IPS-20b (cell line): Measurements from ENCODE around the gene MRPL36.
"Not testable (repeated sequence)": the region's sequence is repeated elsewhere in the genome, so short reads cannot be mapped to it uniquely, and the experiment has no call there.

Source experiments
- H3K27ac ChIP-seq: one replicate; pipeline ENCODE4 v1.5.1; 2013; ENCODE audit warnings: low read length
- H3K27me3 ChIP-seq: 2 replicates; pipeline ENCODE4 v1.6.1; 2013; ENCODE audit warnings: mild to moderate bottlenecking, low read length, inconsistent platforms; ENCODE audit not compliant: insufficient read depth
- H3K36me3 ChIP-seq: 2 replicates; pipeline ENCODE4 v1.6.1; 2013; ENCODE audit warnings: low read depth, mild to moderate bottlenecking, inconsistent platforms, low read length, moderate library complexity; ENCODE audit not compliant: insufficient read depth
- H3K4me1 ChIP-seq: 2 replicates; pipeline ENCODE4 v1.6.1; 2013; ENCODE audit warnings: mild to moderate bottlenecking, control low read depth, inconsistent platforms, low read length, moderate library complexity; ENCODE audit not compliant: insufficient read depth
- H3K4me3 ChIP-seq: 2 replicates; pipeline ENCODE4 v1.5.1; 2013; ENCODE audit warnings: mild to moderate bottlenecking, low read length, inconsistent platforms
- H3K9ac ChIP-seq: 2 replicates; pipeline ENCODE4 v1.6.1; 2013; ENCODE audit warnings: low read depth, mild to moderate bottlenecking, inconsistent platforms, low read length, moderate library complexity
- H3K9me3 ChIP-seq: 2 replicates; pipeline ENCODE4 v1.6.1; 2013; ENCODE audit warnings: mild to moderate bottlenecking, low read depth, low read length, inconsistent platforms; ENCODE audit not compliant: insufficient read depth

The MRPL36 gene

GRCh38 chr5:1819458-1819857, 19.8 kb upstream of the MRPL36 start:
- no peak overlapping the region for H3K27ac ChIP-seq
- no peaks in the 10 kb centered on the region for H3K4me1 ChIP-seq
- peaks cover 82% of the 10 kb centered on the region for H3K36me3 ChIP-seq
- no peaks in the 10 kb centered on the region for H3K9me3 ChIP-seq
- no peaks in the 10 kb centered on the region for H3K27me3 ChIP-seq
- H3K9ac ChIP-seq, result no peak overlapping the region
- no peak overlapping the region; the same call in 1 of the 2 replicates for H3K4me3 ChIP-seq

- no peaks in the 10 kb centered on the region for H3K27me3 ChIP-seq
- no peak overlapping the region for H3K9ac ChIP-seq
- no peak overlapping the region for H3K27ac ChIP-seq
- H3K36me3 ChIP-seq, result peaks cover 88% of the 10 kb centered on the region
- H3K4me3 ChIP-seq, result no peak overlapping the region; the same call in 1 of the 2 replicates
- no peaks in the 10 kb centered on the region for H3K9me3 ChIP-seq
- no peaks in the 10 kb centered on the region for H3K4me1 ChIP-seq
These were observed 19.1 kb upstream of the MRPL36 start for GRCh38 chr5:1818784-1819183.

GRCh38 chr5:1817261-1818043, 17.8 kb upstream of the MRPL36 start:
- H3K27me3 ChIP-seq, result no peaks in the 10 kb centered on the region
- H3K4me1 ChIP-seq, result no peaks in the 10 kb centered on the region
- no peak overlapping the region for H3K27ac ChIP-seq
- no peak overlapping the region for H3K4me3 ChIP-seq
- no peak overlapping the region for H3K9ac ChIP-seq
- H3K36me3 ChIP-seq, result peaks cover 100% of the 10 kb centered on the region
- H3K9me3 ChIP-seq, result no peaks in the 10 kb centered on the region

- not testable (repeated sequence) for H3K27ac ChIP-seq, H3K9ac ChIP-seq, H3K4me3 ChIP-seq, H3K9me3 ChIP-seq, H3K27me3 ChIP-seq, H3K4me1 ChIP-seq
- H3K36me3 ChIP-seq, result peaks cover 100% of the 10 kb centered on the region
These were observed 17.0 kb upstream of the MRPL36 start for GRCh38 chr5:1816495-1817089.

GRCh38 chr5:1815881-1816292, 16.2 kb upstream of the MRPL36 start:
- H3K4me1 ChIP-seq, result no peaks in the 10 kb centered on the region
- no peak overlapping the region for H3K9ac ChIP-seq
- peaks cover 100% of the 10 kb centered on the region for H3K36me3 ChIP-seq
- no peak overlapping the region for H3K4me3 ChIP-seq
- no peaks in the 10 kb centered on the region for H3K27me3 ChIP-seq
- H3K27ac ChIP-seq, result no peak overlapping the region
- H3K9me3 ChIP-seq, result no peaks in the 10 kb centered on the region

DNA sequence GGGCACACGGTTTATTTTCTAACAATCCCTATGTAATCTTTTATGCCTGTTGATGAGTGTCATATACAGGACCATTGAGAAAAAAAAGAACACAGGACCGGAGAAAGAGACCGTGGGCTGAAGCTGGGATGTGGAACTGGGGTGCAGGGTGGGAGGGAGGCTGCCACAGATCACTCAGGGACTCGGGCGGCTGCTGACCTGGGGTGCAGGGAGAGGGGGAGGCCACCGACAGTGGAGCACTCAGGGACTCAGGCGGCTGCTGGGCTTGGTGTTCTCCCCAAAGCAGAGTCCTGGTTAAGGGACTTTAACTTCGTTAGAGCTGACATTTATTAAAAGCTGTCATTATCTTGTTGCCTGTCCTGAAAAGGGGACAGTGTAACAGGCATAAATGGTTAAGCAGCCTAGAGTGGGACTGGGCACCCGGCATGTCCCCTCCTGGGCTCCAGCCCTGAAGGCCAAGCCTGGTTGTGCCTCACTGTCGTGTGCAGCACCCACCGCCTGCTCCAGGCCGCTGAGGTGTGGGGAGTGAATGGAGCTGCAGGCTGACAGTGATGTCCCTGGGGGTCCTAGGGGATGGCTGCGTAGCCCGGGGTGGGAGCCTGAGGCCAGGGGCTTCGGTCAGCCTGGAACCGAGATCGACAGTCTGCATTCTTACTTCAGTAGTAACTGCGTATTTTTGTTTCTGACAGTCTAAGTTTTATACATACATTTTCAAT, 15.6 kb upstream of the MRPL36 start:
- peaks cover 100% of the 10 kb centered on the region for H3K36me3 ChIP-seq
- H3K4me1 ChIP-seq, result no peaks in the 10 kb centered on the region
- H3K9me3 ChIP-seq, result no peaks in the 10 kb centered on the region
- no peak overlapping the region for H3K4me3 ChIP-seq
- H3K27ac ChIP-seq, result no peak overlapping the region
- H3K27me3 ChIP-seq, result no peaks in the 10 kb centered on the region
- H3K9ac ChIP-seq, result no peak overlapping the region

- peaks cover 100% of the 10 kb centered on the region for H3K36me3 ChIP-seq
- no peak overlapping the region for H3K27ac ChIP-seq
These were observed 14.8 kb upstream of the MRPL36 start for GRCh38 chr5:1814183-1815020.

GRCh38 chr5:1810581-1811101, 11.0 kb upstream of the MRPL36 start:
- H3K9me3 ChIP-seq, result no peaks in the 10 kb centered on the region
- H3K27ac ChIP-seq, result no peak overlapping the region
- no peak overlapping the region for H3K4me3 ChIP-seq
- peaks cover 100% of the 10 kb centered on the region for H3K36me3 ChIP-seq
- no peaks in the 10 kb centered on the region for H3K4me1 ChIP-seq
- no peak overlapping the region for H3K9ac ChIP-seq
- H3K27me3 ChIP-seq, result no peaks in the 10 kb centered on the region

More at GRCh38 chr5:1814183-1815020, 14.8 kb upstream of the MRPL36 start:
- no peaks in the 10 kb centered on the region for H3K9me3 ChIP-seq
- H3K9ac ChIP-seq, result no peak overlapping the region
- H3K4me3 ChIP-seq, result no peak overlapping the region
- no peaks in the 10 kb centered on the region for H3K27me3 ChIP-seq
- no peaks in the 10 kb centered on the region for H3K4me1 ChIP-seq

DNA sequence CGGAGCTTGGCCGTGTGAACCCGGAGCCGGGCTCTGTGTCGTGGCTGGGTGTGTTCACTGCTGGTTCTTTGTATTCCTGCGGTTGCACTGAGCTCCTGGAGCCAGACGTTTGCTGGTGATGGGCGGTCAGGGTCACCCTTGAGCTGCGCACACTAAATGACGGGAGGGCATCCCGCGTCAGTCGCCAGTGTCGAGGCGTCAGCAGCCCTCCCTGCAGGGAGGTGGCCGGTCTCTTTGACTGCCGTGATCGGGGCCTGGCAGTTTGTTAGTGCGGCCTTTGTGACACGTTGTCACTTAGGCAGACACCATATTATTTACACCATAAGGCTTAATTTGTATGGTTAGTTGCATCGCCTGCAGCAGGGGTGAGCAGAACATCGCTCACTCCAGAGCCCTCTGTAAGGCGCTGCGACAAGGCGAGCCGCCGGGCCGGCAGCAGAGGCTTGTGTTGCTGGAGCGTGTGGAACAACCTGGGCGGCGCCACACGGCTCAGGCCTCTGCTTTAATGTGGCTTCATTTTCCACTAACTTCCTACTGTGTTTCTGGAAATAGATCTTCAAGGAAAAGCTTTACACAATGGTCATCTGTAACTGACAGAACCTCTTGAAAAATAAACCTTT, 9.9 kb upstream of the MRPL36 start:
- Histone ChIP-seq H3K27ac (no peak overlapping the region), H3K4me1 (no peaks in the 10 kb centered on the region), H3K36me3 (peaks cover 100% of the 10 kb centered on the region), H3K4me3 (no peak overlapping the region), H3K9ac (no peak overlapping the region), H3K9me3 (no peaks in the 10 kb centered on the region), H3K27me3 (no peaks in the 10 kb centered on the region)

- Histone ChIP-seq H3K9ac (no peak overlapping the region; the same call in 1 of the 2 replicates), H3K36me3 (peaks cover 100% of the 10 kb centered on the region), H3K27ac (no peak overlapping the region), H3K4me1 (no peaks in the 10 kb centered on the region), H3K27me3 (no peaks in the 10 kb centered on the region), H3K4me3 (no peak overlapping the region), H3K9me3 (no peaks in the 10 kb centered on the region)
These were observed 8.8 kb upstream of the MRPL36 start for GRCh38 chr5:1808439-1808838.
